GM21825 (cell line): ENCODE data around the gene CD247.
"Not testable (repeated sequence)": the region's sequence is repeated elsewhere in the genome, so short reads cannot be mapped to it uniquely, and the experiment has no call there.

Experiments
- ATAC-seq: cut with Tn5 transposase; IDR thresholded peaks from one replicate; pipeline ENCODE4 v1.9.1; 2021; ENCODE audit warnings: mild to moderate bottlenecking, moderate library complexity; ENCODE audit not compliant: unreplicated experiment

CD247 gene

DNA sequence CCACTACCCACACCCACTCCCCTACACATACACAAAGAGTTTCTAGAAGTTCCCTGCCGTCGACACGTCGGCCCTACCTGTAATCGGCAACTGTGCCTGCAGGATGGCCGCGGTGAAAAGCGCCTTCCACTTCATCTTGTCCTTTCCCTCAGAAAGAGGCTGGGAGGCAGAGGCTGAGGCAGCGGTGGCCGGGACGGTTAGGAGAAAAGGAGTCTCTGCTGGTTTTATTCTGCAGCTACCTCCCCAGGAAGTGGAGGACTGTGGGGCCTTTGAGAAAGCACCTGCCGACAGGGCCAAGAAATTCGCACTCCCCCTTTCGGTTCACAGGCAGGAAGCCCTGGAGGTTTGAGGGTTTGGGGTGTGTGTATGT lies at the start of gene CD247:
Gene CD247, minus strand, starts transcription at position 199 of the 370 bp plus-strand sequence. Its CDS starts 64 bp downstream, at position 135.
- no peak for ATAC-seq

DNA sequence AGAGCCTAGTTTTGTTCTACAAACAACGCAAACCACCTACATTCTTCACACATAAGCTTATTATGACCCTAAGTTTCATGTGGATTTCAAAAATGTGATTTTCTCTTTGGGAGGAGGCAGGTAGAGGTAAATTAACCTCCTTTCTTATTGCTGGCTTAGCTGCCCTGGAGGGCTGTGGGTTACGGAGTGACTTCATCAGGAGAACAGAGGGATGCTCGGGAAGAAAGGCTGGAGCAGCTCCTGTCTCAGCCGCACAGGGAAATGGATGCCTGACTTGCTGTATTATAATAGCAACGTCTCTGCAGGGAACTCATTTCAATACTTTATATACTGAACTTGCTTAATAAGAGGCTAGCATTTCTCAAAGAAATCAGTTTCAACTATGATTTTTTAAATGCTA lies 49.3 kb upstream of the CD247 start:
- no peak for ATAC-seq

DNA sequence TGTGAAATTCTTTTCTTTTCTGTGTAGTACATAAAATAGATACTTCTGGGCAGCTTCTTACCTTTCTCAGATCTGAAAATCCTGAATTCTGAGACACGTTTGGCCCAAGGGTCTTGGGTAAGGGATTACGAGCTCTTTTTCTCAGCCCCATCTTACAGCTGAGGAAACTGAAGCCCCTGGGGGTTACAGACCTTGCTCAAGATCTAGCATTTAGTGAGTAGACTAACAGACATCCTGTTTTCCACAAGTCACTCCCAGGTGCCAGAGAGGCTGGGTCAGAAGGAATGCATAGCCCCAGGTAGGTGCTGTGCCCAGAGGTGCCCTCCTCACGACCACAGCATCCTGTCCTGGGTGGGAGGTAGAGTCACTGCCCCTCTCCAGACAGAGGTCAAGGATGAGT lies 48.4 kb upstream of the CD247 start:
- no peak for ATAC-seq

DNA sequence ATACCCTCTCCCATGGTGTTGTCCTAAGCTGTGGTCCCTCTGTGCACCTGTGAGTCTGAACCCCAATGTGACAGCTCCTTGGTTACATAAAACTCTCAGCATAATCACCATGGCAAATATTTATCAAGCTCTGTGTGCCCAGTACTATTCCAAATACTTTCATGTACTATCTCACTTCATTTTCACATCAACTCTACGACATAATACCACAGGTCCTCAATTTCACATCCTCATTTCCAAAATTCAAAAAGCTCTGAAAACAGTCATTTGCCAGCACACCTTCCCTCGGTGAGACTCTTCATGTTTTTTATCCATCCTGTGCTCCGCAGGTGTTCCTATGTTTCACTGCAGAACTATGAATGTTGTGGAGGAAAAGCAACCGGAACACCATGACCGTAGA lies 47.6 kb upstream of the CD247 start:
- ATAC-seq, result no peak

DNA sequence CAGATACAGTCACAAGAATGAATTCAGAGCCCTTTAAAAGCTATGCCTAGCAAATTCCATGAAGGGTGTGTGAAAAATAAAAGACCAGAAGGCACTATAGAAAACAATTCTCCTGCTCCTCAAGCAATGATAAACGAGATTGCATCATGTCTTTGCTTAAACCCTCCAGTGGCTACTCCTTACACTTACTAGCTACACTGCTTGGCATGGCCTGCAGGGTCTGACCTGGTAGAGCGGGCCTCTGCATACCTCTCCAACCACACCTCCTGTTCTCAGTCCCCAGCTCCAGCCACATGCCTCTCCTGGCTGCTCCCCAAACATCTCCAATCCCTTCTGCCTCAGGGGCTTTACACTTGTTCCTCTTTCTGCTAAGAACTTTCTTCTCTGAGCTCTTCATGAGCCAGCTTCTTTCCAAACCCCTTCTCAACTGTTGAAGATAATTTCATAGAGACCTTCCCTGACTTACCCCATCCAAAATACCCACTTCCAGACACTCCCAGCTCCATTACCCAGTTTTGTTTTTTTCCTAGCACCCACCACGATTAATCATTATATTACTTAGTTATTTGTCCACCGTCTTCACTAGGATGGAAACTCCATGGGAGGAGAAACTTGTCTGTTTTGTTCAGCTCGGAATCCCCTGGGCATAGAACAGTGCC lies 46.4 kb upstream of the CD247 start:
- ATAC-seq, result no peak

DNA sequence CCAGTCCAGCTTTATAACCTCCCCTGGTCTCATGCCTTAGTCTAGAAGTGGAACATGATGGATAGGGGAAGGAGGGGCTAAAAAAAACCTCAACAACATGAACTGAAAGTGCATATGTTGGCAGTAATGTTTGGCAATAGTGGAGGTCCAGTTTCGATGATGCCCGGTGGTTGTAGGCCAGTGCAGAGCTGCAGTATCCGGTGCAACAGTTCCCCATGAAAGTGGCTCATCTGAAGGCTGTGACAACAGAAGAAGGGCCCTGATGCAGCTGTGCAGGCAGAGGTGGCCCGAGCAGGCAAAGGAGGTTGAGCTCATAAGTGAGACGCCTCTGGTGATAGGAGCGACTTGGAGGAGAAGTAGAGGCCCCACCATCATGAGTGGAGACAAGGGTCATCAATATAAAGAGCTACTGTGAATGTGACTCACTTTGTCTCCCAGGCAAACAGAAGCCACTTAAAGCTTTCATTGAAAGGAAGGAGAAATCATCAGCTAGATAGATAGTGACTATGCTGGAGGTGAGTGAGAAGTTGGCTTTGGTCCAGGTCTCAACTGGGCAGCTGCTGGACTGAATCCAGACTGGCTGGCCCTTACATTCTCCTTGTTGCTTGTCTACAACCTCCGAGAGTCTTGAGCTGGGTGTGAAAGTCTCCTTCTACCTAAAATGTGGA lies 45.4 kb upstream of the CD247 start:
- no peak for ATAC-seq

DNA sequence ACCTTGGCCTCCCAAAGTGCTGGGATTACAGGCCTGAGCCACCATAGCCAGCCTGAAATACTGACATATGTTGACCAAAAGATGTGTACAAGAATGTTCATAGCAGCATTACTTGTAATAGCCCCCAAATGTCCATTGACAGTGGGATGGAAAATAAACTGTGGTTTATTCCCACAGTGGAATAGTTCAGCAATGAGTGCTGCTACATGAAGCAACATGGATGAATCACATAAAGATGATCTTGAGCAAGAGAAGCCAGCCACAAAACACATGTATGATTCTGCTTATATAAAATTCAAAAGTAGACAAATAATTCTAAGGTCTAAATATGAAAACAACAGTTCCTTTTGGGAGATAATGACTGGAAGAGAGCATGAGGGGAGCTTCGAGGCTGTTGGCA lies 44.4 kb upstream of the CD247 start:
- ATAC-seq, result no peak

DNA sequence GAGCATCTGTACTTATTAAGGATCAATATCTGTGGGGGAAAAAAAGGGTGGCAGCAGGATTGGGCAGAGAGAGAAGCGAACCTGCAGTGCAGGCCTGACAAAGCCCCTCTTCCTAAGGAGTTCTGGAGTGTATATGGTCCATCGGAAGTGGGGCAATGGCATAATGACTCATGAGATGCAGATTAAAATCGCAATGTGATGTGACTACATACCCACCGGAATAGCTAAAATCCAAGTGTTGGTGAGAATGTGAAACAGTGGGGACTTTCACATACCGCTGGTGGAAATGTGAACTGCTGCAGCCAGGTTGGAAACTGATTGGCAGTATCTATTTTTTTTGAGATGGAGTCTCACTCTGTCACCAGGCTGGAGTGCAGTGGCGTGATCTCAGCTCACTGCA lies 43.4 kb upstream of the CD247 start:
- no peak for ATAC-seq

DNA sequence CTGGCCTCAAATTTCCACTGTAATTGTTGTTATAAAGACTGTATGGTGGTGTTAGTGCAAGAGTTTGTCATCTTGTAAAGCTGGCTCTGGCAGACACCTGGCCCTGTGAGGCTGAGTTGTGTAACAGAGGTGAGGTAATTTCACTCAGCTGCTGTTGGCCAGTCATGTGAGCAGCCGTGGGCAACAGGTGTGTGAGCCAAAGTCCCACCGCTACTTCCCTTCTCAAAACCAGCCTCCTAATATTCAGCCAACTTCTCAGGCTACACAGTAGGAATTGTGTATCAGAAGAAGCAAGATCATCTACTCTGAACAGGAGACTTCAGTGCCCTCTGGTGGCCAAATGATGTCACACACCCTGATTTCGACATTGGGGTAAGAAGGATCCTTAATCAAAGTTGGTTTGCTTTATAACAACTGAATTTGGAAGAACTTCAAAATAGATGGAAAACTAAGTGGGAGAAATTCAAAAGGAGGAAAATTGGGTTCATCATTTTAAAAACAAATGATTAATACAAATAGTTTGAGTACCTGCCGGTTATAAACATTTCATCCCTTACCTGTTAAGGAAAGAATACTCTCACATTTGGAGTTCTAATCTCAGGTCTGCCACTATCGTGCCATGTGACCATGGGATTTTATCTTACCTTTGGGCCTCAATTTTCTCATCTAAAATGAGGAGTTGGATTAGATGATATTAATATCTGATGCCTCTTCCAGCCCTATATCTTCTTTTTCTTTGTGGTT lies 37.8 kb upstream of the CD247 start:
- no peak for ATAC-seq

DNA sequence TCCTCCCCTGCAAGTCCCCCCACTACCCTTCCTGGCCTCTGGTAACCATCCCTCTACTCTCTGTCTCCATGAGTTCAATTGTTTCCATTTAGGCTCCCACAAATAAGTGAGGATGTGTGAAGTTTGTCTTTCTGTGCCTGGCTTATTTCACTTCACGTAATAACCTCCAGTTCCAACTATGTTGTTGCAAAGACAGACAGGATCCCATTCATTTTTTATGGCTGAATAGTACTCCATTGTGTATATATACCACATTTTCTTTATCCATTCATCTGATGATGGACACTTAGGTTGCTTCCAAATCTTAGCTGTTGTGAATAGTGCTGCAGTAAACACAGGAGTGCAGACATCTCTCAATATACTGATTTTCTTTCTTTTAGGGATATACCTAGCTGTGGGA lies 36.7 kb upstream of the CD247 start:
- not testable (repeated sequence) for ATAC-seq

DNA sequence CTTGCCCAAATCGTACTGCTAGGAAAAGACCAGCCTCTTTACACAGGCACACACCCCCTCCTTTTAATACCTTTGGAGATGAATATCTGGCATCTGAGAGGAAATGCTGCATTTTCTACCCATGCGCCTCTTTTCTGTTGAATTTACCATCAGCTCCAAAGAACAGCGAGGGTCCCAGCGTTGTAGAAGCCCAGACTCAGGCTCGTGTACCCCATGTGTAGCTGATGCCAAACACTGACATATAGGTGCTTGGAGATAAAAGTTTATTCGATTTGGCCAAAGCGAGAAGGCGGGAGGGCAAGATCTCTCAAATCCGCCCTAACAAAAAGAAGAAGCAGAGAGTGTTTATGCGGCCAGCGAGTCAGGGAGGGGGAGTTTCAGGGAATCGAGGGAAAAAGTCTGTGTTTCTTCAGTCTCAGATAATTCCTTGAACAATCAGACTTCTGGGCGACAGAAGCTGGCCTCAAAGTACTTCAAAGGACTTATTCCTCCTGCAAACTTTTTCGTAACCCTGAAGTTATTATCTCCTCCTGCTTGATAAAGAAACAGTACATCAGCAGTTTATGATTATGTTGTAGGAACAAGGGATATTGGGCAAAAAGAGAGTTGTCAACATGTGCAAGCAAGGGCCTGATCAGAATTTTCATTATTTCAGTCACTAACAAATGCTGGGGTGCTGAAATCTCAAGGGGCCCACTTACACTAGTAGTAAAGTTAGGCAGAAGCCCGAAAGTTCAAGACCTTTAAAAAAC lies 35.9 kb upstream of the CD247 start:
- ATAC-seq, result peak; percentile 12

DNA sequence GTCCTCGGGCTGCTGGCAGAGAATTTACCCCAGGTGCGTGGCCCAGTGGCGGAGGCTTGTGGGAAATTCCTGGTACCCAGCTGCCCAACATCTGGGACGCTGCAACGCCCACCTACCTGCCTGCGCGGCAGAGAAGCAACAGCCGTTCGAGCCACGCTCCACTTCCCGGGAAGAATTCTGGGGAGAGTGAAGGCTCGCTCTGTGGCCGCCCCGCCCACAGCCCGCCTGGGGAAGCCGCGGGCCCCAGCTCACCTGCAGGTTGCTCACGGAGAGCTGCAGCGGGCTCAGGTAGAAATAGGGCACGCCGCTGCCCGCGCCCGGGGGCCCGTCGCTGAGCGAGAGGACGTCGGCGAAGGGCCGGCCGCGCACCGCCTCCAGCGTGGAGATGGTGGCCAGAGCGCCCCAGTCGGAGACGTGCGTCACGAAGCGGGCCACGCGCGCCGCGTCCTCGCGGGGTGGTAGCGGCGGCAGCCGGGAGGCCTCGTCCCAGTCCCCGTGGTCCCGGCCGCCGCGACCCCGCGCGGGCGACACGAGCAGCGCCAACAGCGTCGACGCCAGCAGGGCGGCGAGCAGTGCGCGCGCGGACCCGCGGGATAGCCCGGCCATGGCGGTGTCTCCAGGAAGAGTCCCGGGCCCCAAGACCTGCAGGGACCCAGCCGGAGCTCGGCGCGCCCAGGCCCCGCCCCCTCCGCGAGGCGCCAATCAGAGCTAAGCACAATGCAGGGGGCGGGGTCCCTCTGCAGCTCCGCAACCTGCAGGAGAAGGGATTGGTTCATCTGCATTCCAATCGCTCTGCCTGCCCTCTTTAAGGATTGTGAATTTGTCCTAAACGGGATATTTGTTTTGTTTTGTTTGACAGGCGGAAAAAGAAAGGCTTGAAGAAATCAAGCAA lies 35.1 kb upstream of the CD247 start, which contains the start of gene CREG1:
Gene CREG1, minus strand, starts transcription at position 627 of the 892 bp plus-strand sequence.
- peak; percentile 96 for ATAC-seq

DNA sequence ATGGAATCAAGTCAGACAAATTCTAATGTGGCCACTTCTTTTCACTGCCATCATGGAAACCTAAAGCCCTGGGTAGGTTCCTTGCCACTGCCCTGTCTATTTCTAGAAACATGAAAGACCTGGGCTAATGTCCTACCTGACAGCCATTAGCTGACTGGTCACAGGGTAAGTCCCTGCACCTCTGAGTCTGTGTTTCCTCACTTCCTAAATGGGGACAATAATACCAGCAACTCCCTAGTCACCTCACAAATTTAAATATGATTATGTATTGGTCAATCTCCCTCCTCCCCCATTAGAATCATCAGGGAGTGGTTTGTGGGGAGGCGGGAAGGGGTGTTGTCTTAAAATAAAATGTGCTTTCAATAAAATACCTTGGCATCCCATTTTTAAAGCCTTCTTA lies 33.0 kb upstream of the CD247 start:
- ATAC-seq, result no peak

DNA sequence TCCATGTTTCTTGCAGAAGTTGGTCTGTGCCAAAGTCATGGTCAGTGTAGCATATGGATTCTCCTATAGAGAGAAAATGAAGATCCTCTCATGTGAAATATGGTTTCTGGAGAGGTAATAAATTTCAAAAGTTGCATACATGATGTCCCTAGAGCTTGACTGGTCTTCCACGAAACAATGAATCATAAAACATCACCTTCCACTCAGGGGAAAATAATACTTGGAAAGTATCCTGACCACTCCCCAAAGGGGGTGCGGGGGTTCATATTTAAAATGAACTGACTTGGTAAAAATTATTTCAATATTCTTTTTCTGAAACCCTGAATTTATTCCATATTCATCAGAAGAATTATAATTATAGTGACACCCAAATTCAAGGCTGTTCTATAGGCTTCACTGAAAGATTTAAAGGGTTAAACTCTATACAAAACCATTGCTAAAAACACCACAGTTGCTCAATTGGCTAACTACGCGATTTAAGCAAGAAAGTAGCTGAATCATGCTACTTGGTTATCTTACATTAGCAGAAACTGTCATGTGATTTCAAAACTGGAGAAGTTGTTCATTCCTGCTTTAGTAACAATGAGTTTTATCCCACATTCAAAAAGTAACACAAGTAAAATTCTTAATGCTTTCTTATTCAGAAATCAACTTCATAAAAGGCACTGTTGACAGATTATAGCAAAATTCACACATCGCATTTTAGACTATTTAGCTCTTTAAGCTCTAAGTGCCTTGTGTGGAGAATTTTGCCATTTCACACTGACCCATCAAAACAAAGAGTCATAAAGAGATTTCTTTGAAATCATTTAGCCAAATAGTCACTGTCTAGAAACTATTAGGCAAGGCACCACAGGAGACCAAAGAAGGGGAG lies 30.0 kb upstream of the CD247 start:
- ATAC-seq, result no peak

DNA sequence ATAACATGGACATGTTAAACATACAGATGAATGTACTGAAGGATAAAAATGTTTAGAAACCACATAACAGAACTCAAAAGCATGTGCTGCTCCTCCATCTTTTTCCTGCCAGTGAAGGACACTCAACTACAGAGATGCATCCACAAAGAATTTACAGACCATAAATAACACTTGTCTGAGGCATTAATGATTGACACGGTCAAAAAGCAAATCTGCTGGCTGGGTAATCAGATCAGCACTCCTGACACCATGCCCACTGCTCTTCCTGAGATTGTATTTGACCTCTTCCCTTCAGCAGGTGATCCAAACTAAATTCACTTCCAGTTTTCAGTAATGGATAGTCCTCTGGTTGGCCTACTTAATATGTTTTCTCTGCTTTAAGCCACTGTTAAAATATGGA lies 28.6 kb upstream of the CD247 start:
- ATAC-seq, result no peak

DNA sequence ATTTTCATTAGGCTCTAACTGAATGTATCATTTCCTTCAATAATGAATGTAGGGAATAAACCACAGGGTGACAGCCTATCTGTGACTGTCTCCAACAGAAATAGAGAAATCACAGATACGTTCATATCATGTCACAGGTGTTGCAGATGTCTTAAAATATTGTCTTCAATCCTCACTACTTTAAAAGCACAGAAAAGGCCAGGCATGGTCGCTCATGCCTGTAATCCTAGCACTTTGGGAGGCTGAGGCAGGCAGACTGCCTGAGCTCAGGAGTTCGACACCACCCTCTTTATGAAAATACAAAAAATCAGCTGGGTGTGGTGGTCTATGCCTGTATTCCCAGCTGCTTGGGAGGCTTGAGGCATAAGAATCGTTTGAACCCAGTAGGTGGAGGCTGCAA lies 27.0 kb upstream of the CD247 start:
- no peak for ATAC-seq

DNA sequence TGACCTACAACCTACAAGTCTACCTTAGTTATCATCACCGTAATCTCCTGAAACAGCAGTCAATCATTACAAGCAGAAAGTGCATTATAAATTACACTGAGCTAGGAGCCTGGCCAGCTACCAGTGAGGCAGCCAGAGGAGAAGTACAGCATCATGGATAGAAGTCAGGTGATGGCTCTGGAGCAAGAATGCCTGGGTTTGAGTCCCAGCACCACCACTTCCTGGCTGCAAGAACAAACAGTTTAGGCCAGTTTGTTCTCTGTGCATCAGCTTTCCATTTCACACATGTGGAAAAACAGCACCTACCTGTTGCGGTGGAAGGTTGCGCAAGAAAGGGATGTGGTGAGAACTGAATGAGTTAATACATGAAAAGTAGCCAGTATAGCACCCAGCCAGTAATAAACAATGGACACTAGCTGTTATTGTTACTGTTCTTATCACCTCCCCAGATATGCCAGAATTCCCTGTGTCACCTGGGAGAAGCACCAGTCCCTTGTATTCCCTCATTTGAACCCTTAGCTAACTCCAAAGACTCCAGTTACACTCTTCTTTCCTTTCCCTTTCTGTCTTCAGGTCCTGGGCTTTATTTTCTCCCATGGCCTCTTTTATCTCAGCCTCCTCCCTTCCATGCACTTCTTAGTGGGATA lies 26.2 kb upstream of the CD247 start:
- no peak for ATAC-seq

DNA sequence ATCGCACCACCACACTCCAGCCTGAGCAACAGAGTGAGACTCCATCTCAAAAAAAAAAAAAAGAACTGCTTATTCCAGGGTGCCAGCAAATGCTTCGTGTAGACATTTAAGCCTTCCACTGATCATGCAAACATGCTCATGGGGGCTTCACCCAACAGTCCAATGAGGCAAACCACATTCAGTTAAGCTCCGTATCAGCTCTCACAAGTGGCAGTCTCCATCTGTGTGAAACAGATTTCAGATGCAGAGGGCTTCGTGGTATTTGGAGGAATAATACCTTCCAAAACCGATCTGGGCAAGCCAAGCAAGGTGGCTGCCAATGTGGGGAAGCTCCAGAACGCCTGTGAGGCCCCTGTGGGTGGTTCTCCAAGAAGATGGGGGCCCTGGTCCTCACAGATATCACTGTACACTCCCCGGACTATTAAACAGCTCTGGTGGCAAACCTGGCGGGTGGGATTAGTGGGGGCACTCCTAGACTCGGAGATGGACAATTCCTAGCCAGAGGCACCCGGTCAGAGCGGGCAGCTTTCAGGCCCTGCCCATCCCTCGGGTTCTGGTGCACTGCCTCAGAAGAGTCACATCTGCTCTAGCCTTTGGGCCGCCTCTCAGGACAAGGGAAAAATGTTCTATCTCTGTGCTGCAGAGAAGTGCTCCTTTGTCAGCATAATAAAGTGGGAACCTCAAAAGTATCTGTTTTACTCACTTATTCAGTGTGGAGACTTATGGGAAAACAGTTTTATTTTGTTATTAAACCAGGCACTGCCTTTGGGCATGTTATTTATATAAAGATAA lies 25.1 kb upstream of the CD247 start:
- no peak for ATAC-seq
